Brain microvascular endothelial cell (primary cell): ENCODE data around the gene ZMYND19.
A peak's percentile ranks its signal among the peaks of the same experiment; 100 is the strongest.

Experiments
- DNase-seq: peaks from one replicate; pipeline ENCODE4 v3.0.0-alpha.2; 2020
- H3K27ac ChIP-seq: fragments of 250-450 bp; sonication (Bioruptor Pico); 2 replicates; pipeline ENCODE4 v1.5.1; 2020; ENCODE audit warnings: mild to moderate bottlenecking, moderate library complexity
- H3K27me3 ChIP-seq: fragments of 250-450 bp; sonication (Bioruptor Pico); replicated peaks from 2 replicates; pipeline ENCODE4 v1.5.1; 2020; ENCODE audit warnings: mild to moderate bottlenecking
- H3K36me3 ChIP-seq: fragments of 250-450 bp; sonication (Bioruptor Pico); replicated peaks from 2 replicates; pipeline ENCODE4 v1.5.1; 2020; ENCODE audit warnings: mild to moderate bottlenecking
- H3K4me3 ChIP-seq: 2 replicates; pipeline ENCODE4 v1.5.1; 2011; ENCODE audit warnings: low read depth, mild to moderate bottlenecking, control low read depth, low read length, moderate library complexity
- in situ Hi-C: cut with HindIII; loops from 2 replicates; pipeline ENCODE4 v1.10.0; 2017; ENCODE audit warnings: low sequenced_read_pairs, low pct_ligation_motif_present
- TF ChIP-seq, protein P1 (sequence below): IDR thresholded peaks from 2 replicates; pipeline ENCODE4 v1.5.1; 2011; ENCODE audit warnings: low read depth, mild to moderate bottlenecking, moderate library complexity, low read length, control low read depth, inconsistent platforms; ENCODE audit errors: missing control alignments

ZMYND19 gene

DNA sequence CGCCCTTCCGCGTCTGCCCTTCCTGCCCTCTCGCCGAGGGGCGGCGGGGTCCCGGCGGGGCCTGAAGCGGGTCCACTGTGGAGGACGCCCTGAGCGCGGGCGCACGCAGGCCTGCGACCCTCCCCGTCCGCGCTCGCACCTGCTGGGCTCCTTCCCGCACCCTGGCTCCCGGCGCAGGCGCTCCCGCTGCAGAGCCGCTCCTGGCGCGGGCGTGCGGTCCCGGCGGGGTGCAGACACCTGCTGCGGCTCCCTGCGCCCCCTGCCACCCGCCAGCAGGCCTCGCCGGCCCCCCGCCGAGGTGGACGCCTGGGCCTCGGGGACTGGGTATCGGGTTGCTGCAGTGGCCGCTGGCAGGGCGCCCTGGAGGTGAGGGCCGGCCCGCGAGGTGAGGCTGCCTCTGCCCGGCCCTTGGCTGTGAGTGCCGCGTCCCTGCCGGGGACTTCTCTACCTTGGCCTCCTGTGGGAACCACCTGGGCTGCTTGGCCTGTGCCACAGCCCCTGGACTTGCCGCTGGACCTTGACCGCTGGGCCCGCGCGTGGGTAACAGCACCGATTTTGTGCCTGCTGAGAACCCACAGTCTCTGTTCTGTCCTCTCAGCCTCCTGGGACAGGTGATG lies 15.8 kb upstream of the ZMYND19 start:
- Histone ChIP-seq H3K27ac (no peak overlapping the region), H3K27me3 (no peaks in the 10 kb centered on the region), H3K36me3 (no peaks in the 10 kb centered on the region)

DNA sequence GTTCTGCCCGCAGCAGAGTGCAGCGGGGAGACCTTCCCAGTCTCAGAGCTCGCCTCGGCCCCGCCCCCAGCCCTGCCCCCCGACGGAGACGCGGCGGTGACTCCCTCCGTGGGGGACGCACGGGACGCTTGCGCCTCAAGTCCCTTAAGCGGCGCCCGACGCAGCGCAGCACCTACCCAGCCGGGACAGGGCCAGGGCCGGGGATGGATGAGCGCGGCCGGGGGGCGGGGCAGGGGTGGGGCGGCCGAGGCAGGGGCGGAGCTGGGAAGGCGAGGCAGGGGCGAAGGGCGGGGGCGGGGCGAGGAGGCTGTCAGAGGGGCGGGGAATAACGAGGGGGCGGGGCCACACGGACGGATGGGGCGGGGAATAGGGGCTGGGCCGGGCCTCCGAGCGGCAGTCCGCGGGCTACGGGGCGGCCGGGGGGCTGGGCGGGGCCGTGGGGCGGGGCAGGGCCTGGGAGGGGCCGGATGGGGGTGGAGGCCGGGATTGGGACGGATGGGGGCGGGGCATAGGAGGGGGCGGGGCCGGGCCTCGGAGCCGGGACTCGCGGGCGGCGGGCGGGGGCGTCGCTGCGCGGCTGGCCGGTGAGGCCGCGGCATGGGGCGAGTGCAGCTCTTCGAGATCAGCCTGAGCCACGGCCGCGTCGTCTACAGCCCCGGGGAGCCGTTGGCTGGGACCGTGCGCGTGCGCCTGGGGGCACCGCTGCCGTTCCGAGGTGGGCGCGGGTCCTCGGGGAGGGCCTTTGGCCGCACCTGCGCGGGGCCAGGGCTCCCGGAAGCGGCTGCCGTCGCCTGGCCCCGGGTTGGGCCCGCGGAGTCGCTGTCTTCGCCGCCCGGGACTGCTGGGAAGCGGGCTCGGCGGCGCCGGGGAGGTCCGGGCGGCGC lies 15.1 kb upstream of the ZMYND19 start, which contains the start of gene ARRDC1:
TSS of gene ARRDC1 (plus strand) at position 566 of the 884 bp plus-strand sequence. CDS start at position 598, 32 bp downstream.
- H3K27ac ChIP-seq: no peak within 1 kb of the TSS
- no peaks in the 10 kb centered on the region for H3K36me3 ChIP-seq
- TF ChIP-seq, protein P1, sequence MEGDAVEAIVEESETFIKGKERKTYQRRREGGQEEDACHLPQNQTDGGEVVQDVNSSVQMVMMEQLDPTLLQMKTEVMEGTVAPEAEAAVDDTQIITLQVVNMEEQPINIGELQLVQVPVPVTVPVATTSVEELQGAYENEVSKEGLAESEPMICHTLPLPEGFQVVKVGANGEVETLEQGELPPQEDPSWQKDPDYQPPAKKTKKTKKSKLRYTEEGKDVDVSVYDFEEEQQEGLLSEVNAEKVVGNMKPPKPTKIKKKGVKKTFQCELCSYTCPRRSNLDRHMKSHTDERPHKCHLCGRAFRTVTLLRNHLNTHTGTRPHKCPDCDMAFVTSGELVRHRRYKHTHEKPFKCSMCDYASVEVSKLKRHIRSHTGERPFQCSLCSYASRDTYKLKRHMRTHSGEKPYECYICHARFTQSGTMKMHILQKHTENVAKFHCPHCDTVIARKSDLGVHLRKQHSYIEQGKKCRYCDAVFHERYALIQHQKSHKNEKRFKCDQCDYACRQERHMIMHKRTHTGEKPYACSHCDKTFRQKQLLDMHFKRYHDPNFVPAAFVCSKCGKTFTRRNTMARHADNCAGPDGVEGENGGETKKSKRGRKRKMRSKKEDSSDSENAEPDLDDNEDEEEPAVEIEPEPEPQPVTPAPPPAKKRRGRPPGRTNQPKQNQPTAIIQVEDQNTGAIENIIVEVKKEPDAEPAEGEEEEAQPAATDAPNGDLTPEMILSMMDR: no peak
- peak; percentile 72 for DNase-seq
- in situ Hi-C loops: no loop called here
- H3K4me3 ChIP-seq: peak within 1 kb of the TSS; percentile 56
- no peaks in the 10 kb centered on the region for H3K27me3 ChIP-seq

More for the DNA sequence above, 15.8 kb upstream of the ZMYND19 start:
- TF ChIP-seq, protein P1: no peak
- in situ Hi-C loops: no loop called here
- no peak for DNase-seq
- peak overlapping the region; percentile 56 for H3K4me3 ChIP-seq

DNA sequence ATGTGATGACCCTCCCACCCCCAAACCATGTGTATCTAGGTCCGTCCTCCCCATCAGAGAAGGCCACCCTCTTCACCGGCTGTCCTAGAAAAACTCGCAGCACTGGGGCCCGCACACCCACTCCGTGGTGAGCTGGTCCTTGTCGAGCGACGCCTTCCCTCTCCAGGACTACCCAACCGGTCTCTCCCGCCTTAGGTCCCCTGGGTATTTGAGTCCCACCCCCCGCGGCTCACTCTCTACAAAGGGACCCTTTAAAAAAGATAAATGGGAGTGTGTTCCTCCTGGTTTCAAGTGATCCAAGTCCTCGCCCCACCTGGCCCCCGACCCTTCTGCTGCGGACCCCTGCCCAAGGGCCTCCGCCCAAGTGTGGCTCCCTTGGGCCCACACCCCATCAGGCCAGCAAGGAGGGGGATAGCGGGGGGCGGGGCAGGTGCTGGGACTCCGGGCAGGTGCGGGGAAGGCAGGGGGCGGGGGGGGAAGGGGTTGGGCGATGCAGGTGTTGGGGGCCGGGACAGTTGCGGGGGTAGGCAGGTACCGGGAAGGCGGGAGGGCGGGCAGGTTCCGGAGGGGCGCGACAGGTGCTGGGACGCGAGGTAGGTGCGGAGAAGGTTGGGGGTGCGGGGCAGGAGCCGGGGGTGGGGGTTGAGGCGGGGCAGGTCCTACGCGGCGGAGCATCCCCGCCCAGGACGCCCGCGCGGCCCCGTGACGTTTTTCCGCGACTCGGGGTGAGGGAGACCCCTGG lies 14.2 kb upstream of the ZMYND19 start:
- TF ChIP-seq, protein P1: no peak
- in situ Hi-C loops: no loop called here
- no peaks in the 10 kb centered on the region for H3K36me3 ChIP-seq
- no peaks in the 10 kb centered on the region for H3K27me3 ChIP-seq
- DNase-seq: no peak
- peak overlapping the region; percentile 46 for H3K4me3 ChIP-seq
- H3K27ac ChIP-seq: no peak overlapping the region

DNA sequence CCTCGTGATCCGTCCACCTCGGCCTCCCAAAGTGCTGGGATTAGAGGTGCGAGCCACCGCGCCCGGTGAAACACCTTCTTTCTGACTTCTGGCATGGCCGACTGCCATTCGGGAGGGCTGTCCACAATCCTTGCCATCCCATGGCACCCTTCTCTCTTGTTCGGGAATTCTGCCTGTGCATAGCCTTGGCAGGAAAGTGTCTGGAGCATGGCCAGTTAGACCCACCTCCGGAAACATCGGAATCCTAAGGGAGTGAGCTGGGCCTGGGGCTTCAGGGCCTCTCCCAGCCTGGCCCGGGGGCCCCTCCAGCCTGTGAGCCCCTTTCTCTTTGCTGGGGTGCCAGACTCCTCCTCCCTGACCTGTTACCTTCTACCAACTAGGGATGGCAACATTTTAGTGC lies 13.6 kb upstream of the ZMYND19 start:
- no peak for DNase-seq
- no peak overlapping the region for H3K4me3 ChIP-seq

DNA sequence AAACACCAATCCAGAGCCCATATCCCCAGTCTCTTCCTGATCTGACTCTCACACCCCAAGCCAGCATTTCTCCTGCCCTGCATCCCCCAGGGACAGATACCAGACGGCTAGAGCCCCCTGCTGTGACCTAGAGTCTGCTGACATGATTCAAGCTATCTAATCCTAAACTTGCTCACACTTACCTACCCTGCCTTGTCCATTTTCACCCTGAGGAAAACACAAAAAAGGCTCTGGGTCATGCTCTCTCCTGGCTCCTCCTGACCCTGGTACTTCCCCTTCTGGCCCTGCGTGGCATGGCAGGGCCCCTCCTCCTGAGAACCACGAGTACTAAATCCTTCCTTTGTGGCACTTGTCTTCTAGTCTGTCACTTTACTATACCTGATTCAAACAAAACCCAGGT lies 12.3 kb upstream of the ZMYND19 start:
- Histone ChIP-seq H3K36me3 (no peaks in the 10 kb centered on the region), H3K4me3 (no peak overlapping the region), H3K27me3 (no peaks in the 10 kb centered on the region), H3K27ac (no peak overlapping the region)
- in situ Hi-C loops: no loop called here
- no peak for DNase-seq
- TF ChIP-seq, protein P1: no peak

More for the DNA sequence above, 13.6 kb upstream of the ZMYND19 start:
- TF ChIP-seq, protein P1: no peak
- no peak overlapping the region for H3K27ac ChIP-seq
- H3K27me3 ChIP-seq: no peaks in the 10 kb centered on the region
- in situ Hi-C loops: no loop called here
- no peaks in the 10 kb centered on the region for H3K36me3 ChIP-seq
